HG03135 (cell line): ENCODE results near the gene AMACR.
"Not testable (repeated sequence)": the region's sequence is repeated elsewhere in the genome, so short reads cannot be mapped to it uniquely, and the experiment has no call there.

Experiments used
- ATAC-seq: cut with Tn5 transposase; IDR thresholded peaks from one replicate; pipeline ENCODE4 v1.9.1; 2021; ENCODE audit warnings: mild to moderate bottlenecking, moderate library complexity; ENCODE audit not compliant: unreplicated experiment

Gene AMACR

GRCh38 chr5:33973271-33973670 is 34.6 kb downstream of the AMACR start:
- ATAC-seq = no peak

- no peak for ATAC-seq
Observed at GRCh38 chr5:33969572-33970452, 38.0 kb downstream of the AMACR start.

- no peak for ATAC-seq
Observed at GRCh38 chr5:33968211-33969005, 39.4 kb downstream of the AMACR start.

GRCh38 chr5:33966805-33967204 is 41.0 kb downstream of the AMACR start:
- no peak for ATAC-seq

DNA sequence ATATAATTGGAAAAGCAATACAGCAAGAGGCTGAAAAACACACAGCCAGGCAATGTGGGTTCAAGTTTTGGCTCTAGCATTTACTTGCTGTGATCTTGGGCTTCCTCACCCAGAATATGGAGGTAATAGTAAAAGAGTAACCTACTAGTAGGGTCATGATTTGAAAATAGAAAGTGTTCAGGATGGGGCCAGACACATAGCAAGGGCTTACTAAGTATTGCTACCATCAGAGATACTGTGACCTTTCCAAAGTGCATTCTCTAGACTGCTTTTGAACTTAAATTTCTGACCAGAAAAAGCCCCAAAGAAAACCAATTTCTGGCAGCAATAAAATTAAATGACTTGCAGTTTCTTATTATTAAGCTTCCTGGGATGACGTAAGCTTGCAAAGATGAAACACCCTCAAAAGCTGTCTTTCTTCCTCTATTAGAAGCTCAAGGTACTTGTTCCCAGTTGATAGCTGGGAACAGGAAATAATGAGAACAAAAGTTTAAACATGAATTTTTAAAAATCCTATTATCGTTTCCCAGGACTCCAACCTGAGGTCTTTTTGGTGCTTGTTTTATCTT is 43.6 kb downstream of the AMACR start:
- no peak for ATAC-seq

- ATAC-seq = no peak
Observed at GRCh38 chr5:33958176-33958575, 49.7 kb downstream of the AMACR start.

DNA sequence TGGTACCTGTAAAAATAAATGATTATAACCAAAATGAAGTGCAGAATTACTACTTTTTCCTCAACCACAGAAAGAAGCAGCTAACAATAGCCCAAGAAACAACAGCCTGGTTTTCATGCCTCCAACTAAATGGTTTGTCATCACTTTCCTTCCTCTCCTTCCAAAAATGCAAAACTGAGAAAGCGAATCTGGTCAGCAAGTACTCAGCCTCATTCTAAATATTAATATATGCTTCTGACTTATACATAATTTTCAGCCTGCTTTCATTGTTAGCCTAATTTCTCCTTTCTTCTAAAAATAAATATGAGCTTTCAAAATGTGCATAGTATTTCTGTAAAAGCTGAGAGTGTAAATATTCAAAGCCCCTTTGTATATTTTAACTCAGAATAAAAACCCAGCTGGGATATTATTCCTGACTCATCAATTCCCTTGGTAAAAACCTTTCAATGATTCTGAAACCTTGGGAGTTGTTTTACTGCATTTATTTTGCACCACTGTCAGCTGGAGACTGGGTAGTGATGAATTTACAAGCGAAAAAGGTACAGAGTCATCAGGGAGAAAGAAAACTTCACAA is 50.2 kb downstream of the AMACR start:
- no peak for ATAC-seq

- ATAC-seq = not testable (repeated sequence)
Observed at GRCh38 chr5:33952175-33952574, 55.7 kb downstream of the AMACR start.

GRCh38 chr5:33944543-33945132 is 63.2 kb downstream of the AMACR start:
- ATAC-seq = no peak

- ATAC-seq = no peak
Observed at GRCh38 chr5:33941090-33941489, 66.8 kb downstream of the AMACR start.

DNA sequence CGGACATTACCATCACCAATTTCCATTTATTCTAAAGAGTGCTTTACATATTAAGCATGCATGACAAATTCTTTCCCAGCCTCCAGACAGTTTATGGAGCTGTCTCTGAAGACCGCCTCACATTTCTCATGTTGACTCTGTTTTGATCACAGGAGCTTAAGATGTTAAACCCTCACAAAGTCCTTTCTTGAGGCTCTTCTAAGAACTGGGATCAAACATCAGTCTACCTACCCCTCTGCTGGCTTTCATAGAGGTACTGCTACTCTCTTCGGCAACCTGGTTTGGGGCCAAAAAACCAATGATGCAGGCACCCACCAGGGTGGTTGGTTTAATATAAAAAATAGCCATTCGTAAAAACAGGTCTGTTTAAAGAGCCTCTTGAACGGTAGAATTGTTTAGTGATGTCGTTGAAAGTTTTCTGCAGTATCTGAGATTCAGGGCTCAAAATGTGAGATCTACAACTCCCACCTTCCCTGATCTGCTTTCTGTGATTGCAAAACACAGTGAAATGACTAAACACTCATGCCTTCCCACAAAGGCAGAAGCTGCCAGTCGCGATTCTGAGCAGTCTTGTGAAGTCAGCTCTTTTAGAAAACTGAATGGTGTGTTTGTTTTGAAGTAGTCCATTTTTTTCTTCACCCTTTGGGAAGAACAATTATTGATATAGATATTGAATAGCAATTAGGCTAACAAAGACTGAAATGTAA is 68.1 kb downstream of the AMACR start:
- no peak for ATAC-seq

DNA sequence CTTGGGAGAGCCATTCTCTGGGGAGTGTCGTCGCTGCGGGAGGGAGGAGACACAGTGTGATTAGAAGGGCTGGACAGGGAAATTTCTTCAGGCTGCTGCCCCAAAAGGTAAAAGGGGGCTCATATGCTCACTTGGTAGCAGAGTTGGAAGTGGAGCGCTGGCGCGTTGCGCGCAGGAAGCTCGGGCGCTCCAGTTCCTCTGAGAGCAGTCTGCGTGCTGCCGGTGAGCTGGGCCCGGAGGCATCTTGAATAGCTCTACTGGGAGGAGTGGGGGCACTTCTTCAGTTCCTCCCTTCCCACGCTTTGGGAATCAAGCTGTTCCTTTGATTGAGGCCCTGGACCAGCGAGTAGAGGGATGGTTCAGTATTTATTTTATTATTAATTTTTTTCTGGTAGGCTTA is 69.0 kb downstream of the AMACR start:
- no peak for ATAC-seq

GRCh38 chr5:33938507-33938796 is 69.4 kb downstream of the AMACR start:
- ATAC-seq = no peak

GRCh38 chr5:33937707-33938506 is 69.9 kb downstream of the AMACR start:
- ATAC-seq = no peak

DNA sequence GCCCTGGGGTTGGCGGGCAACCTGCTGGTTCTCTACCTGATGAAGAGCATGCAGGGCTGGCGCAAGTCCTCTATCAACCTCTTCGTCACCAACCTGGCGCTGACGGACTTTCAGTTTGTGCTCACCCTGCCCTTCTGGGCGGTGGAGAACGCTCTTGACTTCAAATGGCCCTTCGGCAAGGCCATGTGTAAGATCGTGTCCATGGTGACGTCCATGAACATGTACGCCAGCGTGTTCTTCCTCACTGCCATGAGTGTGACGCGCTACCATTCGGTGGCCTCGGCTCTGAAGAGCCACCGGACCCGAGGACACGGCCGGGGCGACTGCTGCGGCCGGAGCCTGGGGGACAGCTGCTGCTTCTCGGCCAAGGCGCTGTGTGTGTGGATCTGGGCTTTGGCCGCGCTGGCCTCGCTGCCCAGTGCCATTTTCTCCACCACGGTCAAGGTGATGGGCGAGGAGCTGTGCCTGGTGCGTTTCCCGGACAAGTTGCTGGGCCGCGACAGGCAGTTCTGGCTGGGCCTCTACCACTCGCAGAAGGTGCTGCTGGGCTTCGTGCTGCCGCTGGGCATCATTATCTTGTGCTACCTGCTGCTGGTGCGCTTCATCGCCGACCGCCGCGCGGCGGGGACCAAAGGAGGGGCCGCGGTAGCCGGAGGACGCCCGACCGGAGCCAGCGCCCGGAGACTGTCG is 70.7 kb downstream of the AMACR start:
- no peak for ATAC-seq

GRCh38 chr5:33936381-33937016 is 71.4 kb downstream of the AMACR start, which contains the start of gene RXFP3:
Gene RXFP3 (plus strand): TSS chr5:33936386. CDS start chr5:33936741, 355 bp downstream.
- no peak for ATAC-seq
